IPS DF 6.9 (cell line): Measurements from ENCODE around the gene CCDC73.
"Not testable (repeated sequence)": the region's sequence is repeated elsewhere in the genome, so short reads cannot be mapped to it uniquely, and the experiment has no call there.

Experiments used
- DNase-seq: peaks from one replicate; pipeline ENCODE4 v3.0.0-alpha.2; 2013; ENCODE audit warnings: low read depth, low spot score
- H3K27ac ChIP-seq: one replicate; pipeline ENCODE4 v1.5.1; 2013; ENCODE audit warnings: low read length, control low read depth
- H3K27me3 ChIP-seq: 2 replicates; pipeline ENCODE4 v1.6.1; 2013; ENCODE audit warnings: mild to moderate bottlenecking, low read length; ENCODE audit not compliant: control insufficient read depth, insufficient read depth
- H3K36me3 ChIP-seq: 2 replicates; pipeline ENCODE4 v1.6.1; 2013; ENCODE audit warnings: low read length; ENCODE audit not compliant: control insufficient read depth, insufficient read depth
- H3K4me1 ChIP-seq: 2 replicates; pipeline ENCODE4 v1.6.1; 2013; ENCODE audit warnings: low read length; ENCODE audit not compliant: control insufficient read depth, insufficient read depth
- H3K4me3 ChIP-seq: 2 replicates; pipeline ENCODE4 v1.5.1; 2013; ENCODE audit warnings: mild to moderate bottlenecking, low read length
- H3K9me3 ChIP-seq: 2 replicates; pipeline ENCODE4 v1.6.1; 2013; ENCODE audit warnings: low read length, inconsistent platforms; ENCODE audit not compliant: control insufficient read depth, insufficient read depth
- WGBS: extraction: QIAGEN DNeasy Blood & Tissue Kit; methylation state at CpG from one replicate; pipeline ENCODE4 v1.1.7; 2013; ENCODE audit warnings: mixed read lengths, missing lambda C conversion rate; ENCODE audit not compliant: insufficient read length, insufficient coverage; 5-methylcytosine and 5-hydroxymethylcytosine counted together

Gene CCDC73

GRCh38 chr11:32722255-32722654 lies 72.2 kb downstream of the CCDC73 start:
- Histone ChIP-seq H3K4me3 (no peak overlapping the region), H3K36me3 (no peaks in the 10 kb centered on the region), H3K9me3 (no peaks in the 10 kb centered on the region), H3K4me1 (no peaks in the 10 kb centered on the region), H3K27me3 (no peaks in the 10 kb centered on the region), H3K27ac (no peak overlapping the region)
- DNase-seq: no peak

GRCh38 chr11:32713496-32713895 lies 81.0 kb downstream of the CCDC73 start:
- DNase-seq: no peak
- Histone ChIP-seq H3K27ac (no peak overlapping the region), H3K27me3 (no peaks in the 10 kb centered on the region), H3K36me3 (no peaks in the 10 kb centered on the region), H3K4me1 (no peaks in the 10 kb centered on the region), H3K9me3 (no peaks in the 10 kb centered on the region), H3K4me3 (no peak overlapping the region)
- WGBS: no CpG with 5 or more reads among the region's 1 CpG

- H3K36me3 ChIP-seq, H3K27me3 ChIP-seq, DNase-seq, H3K4me1 ChIP-seq, H3K27ac ChIP-seq, H3K9me3 ChIP-seq, H3K4me3 ChIP-seq: not testable (repeated sequence)
- no CpG with 5 or more reads among the region's 3 CpGs for WGBS
Observed at GRCh38 chr11:32708978-32709377, 85.5 kb downstream of the CCDC73 start.

GRCh38 chr11:32706985-32707741 lies 87.3 kb downstream of the CCDC73 start:
- no peaks in the 10 kb centered on the region for H3K9me3 ChIP-seq
- WGBS: no CpG with 5 or more reads among the region's 7 CpGs
- no peak overlapping the region for H3K27ac ChIP-seq
- no peak overlapping the region for H3K4me3 ChIP-seq
- H3K4me1 ChIP-seq: no peaks in the 10 kb centered on the region
- H3K36me3 ChIP-seq: no peaks in the 10 kb centered on the region
- no peak for DNase-seq
- no peaks in the 10 kb centered on the region for H3K27me3 ChIP-seq

- no peak overlapping the region for H3K4me3 ChIP-seq
- H3K4me1 ChIP-seq: no peaks in the 10 kb centered on the region
- no peaks in the 10 kb centered on the region for H3K36me3 ChIP-seq
- no peak for DNase-seq
- no peak overlapping the region for H3K27ac ChIP-seq
- no CpG with 5 or more reads among the region's 12 CpGs for WGBS
- H3K27me3 ChIP-seq: no peaks in the 10 kb centered on the region
- H3K9me3 ChIP-seq: no peaks in the 10 kb centered on the region
Observed at GRCh38 chr11:32705309-32706033, 89.0 kb downstream of the CCDC73 start.

- Histone ChIP-seq H3K27ac (no peak overlapping the region), H3K4me1 (no peaks in the 10 kb centered on the region), H3K9me3 (no peaks in the 10 kb centered on the region), H3K4me3 (no peak overlapping the region), H3K36me3 (no peaks in the 10 kb centered on the region), H3K27me3 (no peaks in the 10 kb centered on the region)
- WGBS: no CpG with 5 or more reads among the region's 5 CpGs
- DNase-seq: no peak
Observed at GRCh38 chr11:32704775-32705174, 89.7 kb downstream of the CCDC73 start.

GRCh38 chr11:32704261-32704660 lies 90.2 kb downstream of the CCDC73 start:
- H3K4me1 ChIP-seq: no peaks in the 10 kb centered on the region
- no peaks in the 10 kb centered on the region for H3K36me3 ChIP-seq
- H3K27ac ChIP-seq: no peak overlapping the region
- no peaks in the 10 kb centered on the region for H3K9me3 ChIP-seq
- no peaks in the 10 kb centered on the region for H3K27me3 ChIP-seq
- no CpG with 5 or more reads among the region's 6 CpGs for WGBS
- H3K4me3 ChIP-seq: no peak overlapping the region
- no peak for DNase-seq

- no peaks in the 10 kb centered on the region for H3K9me3 ChIP-seq
- no peak for DNase-seq
- no peaks in the 10 kb centered on the region for H3K4me1 ChIP-seq
- H3K27ac ChIP-seq: no peak overlapping the region
- H3K36me3 ChIP-seq: no peaks in the 10 kb centered on the region
- no CpG with 5 or more reads among the region's 1 CpG for WGBS
- H3K27me3 ChIP-seq: no peaks in the 10 kb centered on the region
- H3K4me3 ChIP-seq: no peak overlapping the region
Observed at GRCh38 chr11:32701616-32702015, 92.8 kb downstream of the CCDC73 start.

- H3K4me3 ChIP-seq: no peak overlapping the region
- no peak for DNase-seq
- no CpG with 5 or more reads among the region's 2 CpGs for WGBS
- no peaks in the 10 kb centered on the region; the same call in 1 of the 2 replicates for H3K4me1 ChIP-seq
- no peaks in the 10 kb centered on the region for H3K36me3 ChIP-seq
- no peaks in the 10 kb centered on the region for H3K27me3 ChIP-seq
- no peaks in the 10 kb centered on the region for H3K9me3 ChIP-seq
- H3K27ac ChIP-seq: no peak overlapping the region
Observed at GRCh38 chr11:32698579-32698978, 95.9 kb downstream of the CCDC73 start.

GRCh38 chr11:32671051-32671450 lies 123.4 kb downstream of the CCDC73 start:
- Histone ChIP-seq H3K27me3 (no peaks in the 10 kb centered on the region), H3K4me3 (no peak overlapping the region), H3K4me1 (no peaks in the 10 kb centered on the region), H3K27ac (no peak overlapping the region), H3K9me3 (no peaks in the 10 kb centered on the region), H3K36me3 (no peaks in the 10 kb centered on the region)
- no CpG with 5 or more reads among the region's 1 CpG for WGBS
- DNase-seq: no peak

GRCh38 chr11:32659672-32660071 lies 134.8 kb downstream of the CCDC73 start:
- Histone ChIP-seq H3K9me3 (no peaks in the 10 kb centered on the region), H3K36me3 (no peaks in the 10 kb centered on the region), H3K4me3 (no peak overlapping the region), H3K27ac (no peak overlapping the region), H3K4me1 (no peaks in the 10 kb centered on the region), H3K27me3 (no peaks in the 10 kb centered on the region)
- WGBS: no CpG with 5 or more reads among the region's 2 CpGs
- DNase-seq: no peak
